GM12878 (cell line): ENCODE data around the gene SNX19. TPM values are rescaled to one million over a fixed set of nuclear protein-coding genes. Genes with fewer than 3 reads are reported as not detected.

Source experiments
- ATAC-seq: fragments of 200-7000 bp; cut with Tn5 transposase; 3 replicates; pipeline ENCODE4 v1.9.1; 2020; ENCODE audit warnings: mild to moderate bottlenecking, moderate library complexity
- BruUV-seq: library from RNA; stranded (reverse); fragments of 400-500 nt; replicated peaks from 2 replicates; lab custom pipeline; 2021; lab: Mats Ljungman, UMichigan
- CTCF ChIA-PET: fragments of 300-600 bp; sonication (Branson Sonifier 250); formaldehyde crosslinking; extraction: SDS; loops from one replicate; lab custom pipeline; 2021; ENCODE audit warnings: inconsistent platforms; lab: Yijun Ruan, JAX
- POLR2A ChIA-PET: fragments of 350-600 bp; formaldehyde crosslinking; extraction: SDS; loops from one replicate; lab custom pipeline; 2021; ENCODE audit warnings: inconsistent platforms; lab: Charles Lee
- RAD21 ChIA-PET: fragments of 300-600 bp; sonication (Branson Sonifier 250); formaldehyde crosslinking; loops from one replicate; lab custom pipeline; 2023; ENCODE audit warnings: antibody characterized with exemption; ENCODE audit not compliant: unreplicated experiment; lab: Charles Lee
- SMC1A ChIA-PET: fragments of 300-600 bp; sonication (Branson Sonifier 250); formaldehyde crosslinking; loops from one replicate; lab custom pipeline; 2023; ENCODE audit not compliant: unreplicated experiment, uncharacterized antibody; lab: Charles Lee
- DNase-seq: peaks from one replicate; pipeline ENCODE4 v3.0.0-alpha.2; 2011; ENCODE audit warnings: low read depth, low spot score
- FAIRE-seq: peaks from 3 replicates; lab custom pipeline; 2011; peaks lifted over from hg19 to GRCh38; lab: Jason Lieb, UNC
- H2AFZ ChIP-seq: 2 replicates; pipeline ENCODE4 v1.6.0; 2011; ENCODE audit warnings: low read depth, low read length, control low read depth; ENCODE audit not compliant: control insufficient read depth
- H3K27ac ChIP-seq: 2 replicates; pipeline ENCODE4 v1.5.1; 2011; ENCODE audit warnings: control low read depth; ENCODE audit not compliant: control insufficient read depth, insufficient read depth
- H3K27me3 ChIP-seq, 2 experiments: replicated peaks in 1 of 2; 2 replicates each; pipeline versions ENCODE4 v1.6.0 to v1.6.1; 2011; ENCODE audit warnings: low read length in 1 of 2; ENCODE audit not compliant: control insufficient read depth in 2 of 2, insufficient read depth in 2 of 2
- H3K36me3 ChIP-seq, 2 experiments: 2 replicates each; pipeline ENCODE4 v1.5.1; 2011; ENCODE audit warnings: low read length in 1 of 2; ENCODE audit not compliant: control insufficient read depth in 2 of 2, insufficient read depth in 2 of 2
- H3K4me1 ChIP-seq: 2 replicates; pipeline ENCODE4 v1.6.1; 2011; ENCODE audit warnings: mild to moderate bottlenecking, low read length, moderate library complexity, mixed read lengths; ENCODE audit not compliant: control insufficient read depth, insufficient read depth
- H3K4me2 ChIP-seq: 2 replicates; pipeline ENCODE4 v1.6.0; 2011; ENCODE audit warnings: control low read depth; ENCODE audit not compliant: control insufficient read depth, insufficient read depth
- H3K4me3 ChIP-seq: fragments of 200-600 bp; sonication (generic); 2 replicates; pipeline ENCODE4 v1.5.1; 2016
- H3K79me2 ChIP-seq: 2 replicates; pipeline ENCODE4 v1.6.0; 2011; ENCODE audit warnings: low read length; ENCODE audit not compliant: control insufficient read depth, insufficient read depth
- H3K9ac ChIP-seq: 2 replicates; pipeline ENCODE4 v1.8.0; 2011; ENCODE audit warnings: low read length, control low read depth, mixed read lengths; ENCODE audit not compliant: control insufficient read depth, insufficient read depth
- H3K9me3 ChIP-seq: replicated peaks from 3 replicates; pipeline ENCODE4 v1.5.1; 2011; ENCODE audit warnings: mild to moderate bottlenecking, low read length; ENCODE audit not compliant: control insufficient read depth, insufficient read depth
- H4K20me1 ChIP-seq: 2 replicates; pipeline ENCODE4 v1.6.0; 2011; ENCODE audit not compliant: control insufficient read depth, insufficient read depth
- ASH2L ChIP-seq: fragments of 300-600, 200-600 bp; sonication (generic); IDR thresholded peaks from 2 replicates; pipeline ENCODE4 v1.6.1; 2017; ENCODE audit warnings: low read depth, mild to moderate bottlenecking, borderline replicate concordance
- BMI1 ChIP-seq: fragments of 450-650 bp; IDR thresholded peaks from 2 replicates; pipeline ENCODE4 v1.6.1; 2016; ENCODE audit warnings: mild to moderate bottlenecking, moderate library complexity, borderline replicate concordance
- CEBPB ChIP-seq, 2 experiments: fragments of 150-350 bp in 1 of 2; IDR thresholded peaks; 2 replicates each; pipeline ENCODE4 v1.6.1; 2012 to 2014; ENCODE audit warnings: low read depth in 2 of 2, low read length in 2 of 2, borderline replicate concordance in 1 of 2, inconsistent platforms in 1 of 2
- DPF2 ChIP-seq: fragments of 450-650 bp; IDR thresholded peaks from 2 replicates; pipeline ENCODE4 v1.6.1; 2017; ENCODE audit warnings: mild to moderate bottlenecking
- ESRRA ChIP-seq: IDR thresholded peaks from 2 replicates; pipeline ENCODE4 v1.6.1; 2012; ENCODE audit warnings: mild to moderate bottlenecking, low read length, improper control_type of control experiment
- ETV6 ChIP-seq, 2 experiments: fragments of 450-650 bp in 1 of 2; IDR thresholded peaks in 1 of 2; conservative IDR thresholded peaks in 1 of 2; 2 replicates each; pipeline ENCODE4 v1.6.1; 2014; ENCODE audit warnings: antibody characterized with exemption in 1 of 2, borderline replicate concordance in 1 of 2, low read depth in 1 of 2, mild to moderate bottlenecking in 1 of 2, moderate library complexity in 1 of 2
- EZH2 ChIP-seq: IDR thresholded peaks from 2 replicates; pipeline ENCODE4 v1.6.1; 2012; ENCODE audit warnings: low read depth, mild to moderate bottlenecking, control low read depth, inconsistent platforms, low read length, borderline replicate concordance; ENCODE audit not compliant: control insufficient read depth
- NFIC ChIP-seq: IDR thresholded peaks from 2 replicates; pipeline ENCODE4 v1.6.1; 2012; ENCODE audit warnings: low read depth, mild to moderate bottlenecking, inconsistent platforms, low read length, moderate library complexity
- POU2F2 ChIP-seq: IDR thresholded peaks from 3 replicates; pipeline ENCODE4 v1.6.1; 2011; ENCODE audit warnings: low read depth, mild to moderate bottlenecking, low read length, borderline replicate concordance
- SMC3 ChIP-seq: IDR thresholded peaks from 2 replicates; pipeline ENCODE4 v1.6.1; 2011; ENCODE audit warnings: low read length, improper control_type of control experiment, borderline replicate concordance
- SUPT20H ChIP-seq: IDR thresholded peaks from 2 replicates; pipeline ENCODE4 v1.6.1; 2011; ENCODE audit warnings: low read depth, mild to moderate bottlenecking, low read length, moderate library complexity, borderline replicate concordance; ENCODE audit not compliant: control insufficient read depth
- SUZ12 ChIP-seq: fragments of 200-600 bp; sonication (generic); IDR thresholded peaks from one replicate; pipeline ENCODE4 v1.6.1; 2018; ENCODE audit warnings: antibody characterized with exemption, mild to moderate bottlenecking; ENCODE audit not compliant: unreplicated experiment
- WRNIP1 ChIP-seq: IDR thresholded peaks from 2 replicates; pipeline ENCODE4 v1.6.1; 2011; ENCODE audit warnings: low read depth, low read length, improper control_type of control experiment, borderline replicate concordance
- ZBED1 ChIP-seq: IDR thresholded peaks from 2 replicates; pipeline ENCODE4 v1.6.1; 2016; ENCODE audit warnings: borderline replicate concordance
- ZNF622 ChIP-seq: fragments of 450-650 bp; IDR thresholded peaks from 2 replicates; pipeline ENCODE4 v1.6.1; 2017; ENCODE audit warnings: mild to moderate bottlenecking, inconsistent platforms
- WGBS: methylation state at CpG from one replicate; pipeline ENCODE4 v1.1.6; 2016; ENCODE audit warnings: low lambda C conversion rate; ENCODE audit not compliant: insufficient replicate concordance, insufficient coverage; ENCODE audit errors: missing lambda C conversion rate; 5-methylcytosine and 5-hydroxymethylcytosine counted together
- in situ Hi-C: fragments of 300-500 bp; cut with MboI; formaldehyde crosslinking; loops from 9 replicates; pipeline ENCODE4 v1.14.3; 2018; ENCODE audit warnings: mixed read lengths
- intact Hi-C: fragments of 100-400 bp; cut with micrococcal nuclease; formaldehyde crosslinking; loops from one replicate; pipeline ENCODE4 v1.14.2; 2022; ENCODE audit not compliant: unreplicated experiment
- polyA plus RNA-seq, 11 experiments: library from polyadenylated mRNA; depleted of rRNA in 4 of 11; unstranded in 6 of 11; stranded (reverse) in 5 of 11; fragments of >200 nt; fragmentation: Nextera tagmentation in 4 of 11; fragmentation: Illumina TruSeq in 1 of 11; extraction: Ambion mirVana in 4 of 11; extraction: Trizol in 1 of 11; gene quantifications; 1 replicate in 1 of 11; 2 replicates in 10 of 11; pipeline versions ENCODE4 v1.2.1 to v1.2.3, GENCODE V29; 2011 to 2016; ENCODE audit warnings: inconsistent platforms in 2 of 11, missing spikeins in 2 of 11, low read depth in 1 of 11
- total RNA-seq, 4 experiments: library from RNA; depleted of rRNA in 3 of 4; stranded (reverse); fragments of >200 nt in 3 of 4; fragmentation: Illumina TruSeq in 1 of 4; extraction: Trizol in 1 of 4; gene quantifications; 2 replicates each; pipeline versions ENCODE4 v1.2.1 to v1.2.3, GENCODE V29; 2013 to 2021

The SNX19 gene
- total and polyA plus RNA-seq, 10 of the 15 experiments (the other 5 are each of a cell fraction or from before 2014, with no cell fraction given), result 3.0 to 46.9 (median 30.4) TPM

DNA sequence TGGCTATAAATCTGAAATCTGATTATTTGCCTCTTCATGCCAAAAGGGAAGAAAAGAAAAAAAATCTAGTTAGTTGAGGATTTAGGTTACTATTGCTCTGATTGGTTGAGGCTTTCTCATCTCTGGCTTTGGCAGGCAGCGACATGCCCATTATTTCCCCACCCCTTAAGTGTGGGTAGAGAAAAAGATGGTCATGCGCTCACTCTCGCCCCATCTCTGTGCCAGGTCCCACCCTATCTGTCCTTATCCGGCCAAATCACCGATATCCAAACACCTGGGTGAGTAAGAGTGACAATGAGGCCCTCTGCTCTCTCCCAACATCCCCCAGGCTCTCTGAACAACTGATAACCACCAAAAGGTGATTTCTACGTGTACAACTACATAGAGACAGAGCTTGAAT lies 31.2 kb upstream of the SNX19 start:
- Histone ChIP-seq H3K27ac (no peak overlapping the region), H3K4me2 (no peak overlapping the region), H3K9me3 (no peaks in the 10 kb centered on the region), H4K20me1 (no peaks in the 10 kb centered on the region), H3K27me3 (no peaks in the 10 kb centered on the region), H3K4me3 (no peak overlapping the region), H3K79me2 (no peaks in the 10 kb centered on the region), H3K36me3 (no peaks in the 10 kb centered on the region), H2AFZ (no peak overlapping the region), H3K4me1 (no peaks in the 10 kb centered on the region), H3K9ac (no peak overlapping the region)
- intact Hi-C loops, result no loop called here
- no peak for FAIRE-seq
- CTCF ChIA-PET, result no interaction called here
- SMC1A ChIA-PET, result no interaction called here
- POLR2A ChIA-PET, result no interaction called here
- in situ Hi-C loops, result no loop called here
- RAD21 ChIA-PET, result no interaction called here
- no peak for DNase-seq
- TF ChIP-seq WRNIP1, result no peak
- TF ChIP-seq POU2F2, result no peak
- no peak for TF ChIP-seq ZBED1
- no peak for TF ChIP-seq SMC3
- TF ChIP-seq SUPT20H, result no peak
- TF ChIP-seq ESRRA, result no peak
- TF ChIP-seq ZNF622, result no peak
- TF ChIP-seq ETV6 (conservative IDR thresholded peaks at IDR 0.05 in 1 of 2, IDR thresholded peaks at IDR 0.05 in 1 of 2; ENCODE audit: borderline replicate concordance in 1 of 2, low read depth in 1 of 2), result no peak
- no peak for TF ChIP-seq EZH2
- no peak for TF ChIP-seq CEBPB (IDR thresholded peaks at IDR 0.05; ENCODE audit: borderline replicate concordance in 1 of 2, low read depth in 2 of 2, low read length in 2 of 2)
- TF ChIP-seq BMI1, result no peak
- TF ChIP-seq DPF2, result no peak
- TF ChIP-seq ASH2L, result no peak
- TF ChIP-seq SUZ12, result no peak
- no peak for TF ChIP-seq NFIC
- WGBS, result 41% methylated on average over 6 of the region's 6 CpGs
- BruUV-seq, result no TSS peak
- ATAC-seq, result no peak
